CD4-positive, alpha-beta T cell treated with Interleukin-21 for 1 hour (primary cell): ENCODE measurements around the gene KRT39.
A peak's percentile ranks its signal among the peaks of the same experiment; 100 is the strongest.

Source experiments
- DNase-seq: peaks from one replicate; pipeline ENCODE4 v3.0.0-alpha.2; 2020

Gene KRT39

DNA sequence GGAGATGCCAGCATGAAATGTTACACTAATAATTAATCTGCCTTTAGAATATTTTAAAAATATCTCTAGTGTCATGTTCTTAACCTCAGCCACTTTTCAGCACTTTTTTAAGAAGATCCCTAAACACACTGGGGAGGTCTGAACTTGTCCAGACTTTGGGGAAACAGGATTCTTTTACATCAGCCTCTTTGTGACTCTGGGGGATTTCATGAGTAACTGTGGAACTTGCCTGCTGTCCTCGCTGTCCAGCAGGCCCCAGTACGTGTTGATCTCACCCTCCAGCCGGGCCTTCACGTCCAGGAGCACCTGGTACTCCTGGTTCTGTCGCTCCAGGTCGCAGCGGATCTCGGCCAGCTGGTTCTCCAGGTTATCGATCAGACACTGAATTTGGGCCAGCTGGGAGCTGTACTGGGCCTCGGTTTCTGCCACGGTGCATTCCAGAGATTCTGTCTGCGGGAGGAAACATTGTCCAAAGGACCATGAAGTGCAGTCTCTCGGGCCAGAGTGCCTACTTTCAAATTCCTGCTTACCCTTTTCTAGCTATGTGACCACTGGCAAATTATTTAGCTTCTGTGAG, 11.9 kb upstream of the KRT39 start:
- DNase-seq = no peak

DNA sequence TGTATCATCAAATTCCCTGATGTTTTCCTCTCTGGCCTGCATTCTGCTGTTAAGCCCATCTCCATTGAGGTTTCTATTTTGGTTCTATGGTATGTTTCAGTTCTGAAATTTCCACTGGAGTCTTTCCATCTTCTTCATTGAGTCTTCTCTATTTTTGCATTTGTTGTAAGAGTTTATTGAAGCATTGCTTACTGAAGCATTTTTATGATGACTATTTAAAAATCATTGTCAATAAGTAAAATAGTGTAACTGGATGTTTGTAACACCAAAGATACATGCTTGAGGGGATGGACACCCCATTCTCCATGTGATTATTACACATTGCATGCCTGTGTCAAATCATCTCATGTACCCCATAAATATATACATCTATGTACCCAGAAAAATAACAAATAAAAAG, 8.8 kb upstream of the KRT39 start:
- no peak for DNase-seq

DNA sequence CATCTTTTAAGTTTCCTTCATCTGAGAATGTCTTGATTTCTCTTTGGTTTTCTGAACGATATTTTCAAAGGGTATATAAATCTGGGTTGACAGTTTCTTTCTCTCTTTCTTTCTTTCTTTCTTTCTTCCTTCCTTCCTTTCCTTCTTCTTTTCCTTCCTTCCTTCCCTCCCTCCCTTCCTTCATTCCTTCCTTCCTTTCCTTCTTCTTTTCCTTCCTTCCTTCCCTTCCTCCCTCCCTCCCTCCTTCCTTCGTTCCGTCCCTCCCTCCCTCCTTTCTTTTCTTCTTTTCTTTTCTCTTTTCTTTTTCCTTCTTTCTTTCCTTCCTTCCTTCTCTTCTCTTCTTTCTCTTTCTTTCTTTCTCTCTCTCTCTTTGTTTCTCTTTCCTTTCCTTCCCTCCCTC, 7.6 kb upstream of the KRT39 start:
- DNase-seq = no peak

DNA sequence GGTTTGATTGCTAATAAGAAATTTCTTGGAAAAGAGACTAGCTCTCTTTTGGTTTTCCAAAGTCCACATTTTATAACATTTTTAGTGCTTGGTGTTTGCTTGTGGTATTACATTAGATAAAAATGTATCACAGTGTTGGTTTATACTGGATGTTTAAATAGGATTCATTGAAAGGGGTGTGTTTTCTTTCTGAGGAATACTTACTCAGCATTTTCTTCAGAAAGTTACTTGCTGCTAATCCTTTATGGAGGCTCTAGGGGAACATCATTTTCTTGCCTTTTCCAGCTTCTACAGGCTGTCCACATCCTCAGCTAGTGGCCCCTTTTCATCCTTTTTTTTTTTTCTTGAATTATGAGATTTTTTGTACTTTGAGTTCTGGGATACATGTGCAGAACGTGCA, 834 bp upstream of the KRT39 start:
- DNase-seq = no peak

DNA sequence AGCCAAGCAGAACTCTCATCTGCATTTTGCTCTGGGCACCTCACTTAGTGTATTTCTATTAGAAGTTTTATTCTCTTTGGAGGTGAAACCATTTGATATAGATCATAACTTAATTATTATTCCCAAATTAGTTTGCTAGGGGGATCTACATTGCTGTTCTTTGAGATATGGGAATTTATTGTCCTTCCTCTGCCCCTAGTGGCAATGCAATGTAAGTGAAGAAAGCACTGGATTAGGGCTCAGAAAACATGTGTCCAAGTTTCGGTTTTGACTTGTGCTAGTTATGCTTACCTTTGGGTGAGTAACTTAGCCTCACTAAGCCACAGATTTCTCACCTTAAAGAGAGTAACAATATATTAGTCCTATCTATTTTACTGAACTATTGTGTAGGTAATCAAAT, 2.9 kb downstream of the KRT39 start:
- peak; percentile 23 for DNase-seq

DNA sequence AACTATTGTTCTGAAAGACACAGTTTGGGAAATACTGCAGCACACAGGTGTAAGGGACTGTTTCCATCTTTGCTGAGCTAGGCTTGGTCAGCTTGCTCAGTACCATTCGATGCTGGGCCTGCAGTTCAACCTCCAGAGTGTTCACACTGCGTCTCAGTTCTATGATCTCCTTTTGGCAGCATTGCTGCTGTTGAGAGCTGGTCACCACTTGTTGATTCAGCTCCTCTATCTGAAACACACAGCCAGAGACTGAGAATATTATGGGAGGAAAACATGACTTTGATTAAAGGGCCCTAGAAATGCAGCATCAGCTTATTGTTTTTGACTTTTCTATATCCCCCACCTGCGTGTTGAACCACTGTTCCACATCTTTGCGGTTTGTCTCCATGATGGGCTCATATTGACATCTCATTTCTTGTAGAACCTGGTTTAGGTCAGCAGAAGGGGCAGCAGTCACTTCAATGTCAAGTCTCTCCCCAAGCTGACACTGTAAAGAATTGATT, 4.6 kb downstream of the KRT39 start:
- no peak for DNase-seq

DNA sequence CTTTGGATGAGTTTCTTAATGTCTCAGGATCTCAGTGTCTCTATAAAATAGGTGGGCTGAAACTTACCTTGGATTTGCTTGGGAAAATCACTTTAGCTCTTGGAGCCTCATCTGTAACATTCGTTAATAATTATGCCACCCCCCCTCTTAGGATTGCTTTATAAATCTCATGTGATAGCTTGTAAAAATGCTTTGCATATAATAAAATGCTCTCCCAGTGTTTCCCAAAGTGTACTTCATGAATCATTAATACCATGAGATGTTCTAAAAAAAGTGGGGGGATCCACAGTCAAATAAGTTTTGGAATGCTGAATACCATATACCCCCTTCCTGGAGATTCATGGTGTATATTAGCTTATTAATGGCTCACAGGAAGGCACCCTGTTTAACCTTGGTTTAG, 5.2 kb downstream of the KRT39 start:
- no peak for DNase-seq

DNA sequence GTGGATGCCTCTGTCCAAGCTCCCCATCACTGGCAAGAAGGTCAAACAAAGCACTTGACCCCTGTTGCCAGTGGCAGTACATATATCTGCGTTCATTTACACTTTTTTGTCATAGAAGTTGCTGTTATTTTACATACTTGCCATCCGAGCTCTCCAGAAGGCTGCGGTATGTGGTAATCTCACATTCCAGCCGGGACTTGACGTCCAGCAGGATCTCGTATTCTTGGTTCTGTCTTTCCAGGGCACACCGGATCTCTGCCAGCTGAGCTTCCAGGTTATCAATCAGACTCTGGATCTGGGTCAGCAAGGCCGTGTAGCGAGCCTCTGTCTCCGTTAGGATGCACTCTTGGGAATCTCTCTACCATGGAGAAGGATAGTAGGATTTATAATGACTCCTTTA, 6.6 kb downstream of the KRT39 start:
- no peak for DNase-seq

DNA sequence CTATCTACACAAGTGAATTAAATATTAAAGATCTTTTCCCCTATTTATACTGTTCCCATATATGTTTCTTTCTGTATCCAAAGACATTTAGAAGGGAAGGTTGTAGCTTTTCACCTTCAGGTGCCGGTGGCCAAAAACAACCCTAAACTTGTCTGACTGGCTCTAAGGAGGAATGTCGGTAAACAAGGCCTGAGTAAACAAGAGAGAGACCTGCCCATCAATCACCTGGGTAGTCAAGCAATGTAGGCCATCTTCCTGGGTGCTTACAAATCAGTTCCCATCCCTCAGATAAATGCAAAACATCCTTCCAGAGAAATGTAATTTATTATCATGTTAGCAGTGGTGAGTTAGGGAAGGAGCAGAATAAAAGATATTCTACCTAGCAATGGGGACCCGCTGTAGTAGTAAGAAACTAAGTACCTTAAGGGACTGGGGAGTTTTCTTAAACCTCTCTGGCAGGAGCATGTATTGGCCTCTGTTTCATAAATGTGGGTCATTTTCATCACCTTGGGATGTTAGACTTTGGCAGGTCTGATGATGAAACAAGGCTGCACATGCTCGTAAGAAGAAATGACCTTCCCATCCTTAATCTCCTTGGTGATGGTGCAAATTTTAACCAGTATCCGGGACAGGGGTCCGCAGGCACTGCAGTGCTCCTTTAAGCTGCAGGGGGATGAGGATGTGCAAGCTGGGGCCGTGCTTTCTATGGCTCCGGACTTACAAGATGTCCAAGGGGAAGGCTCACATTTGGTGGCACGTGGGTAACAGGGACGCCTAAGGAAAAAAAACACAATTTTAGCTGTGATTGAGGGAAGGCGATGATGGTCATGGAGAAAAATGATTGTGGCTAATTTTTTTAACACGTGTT, 8.4 kb downstream of the KRT39 start:
- no peak for DNase-seq

DNA sequence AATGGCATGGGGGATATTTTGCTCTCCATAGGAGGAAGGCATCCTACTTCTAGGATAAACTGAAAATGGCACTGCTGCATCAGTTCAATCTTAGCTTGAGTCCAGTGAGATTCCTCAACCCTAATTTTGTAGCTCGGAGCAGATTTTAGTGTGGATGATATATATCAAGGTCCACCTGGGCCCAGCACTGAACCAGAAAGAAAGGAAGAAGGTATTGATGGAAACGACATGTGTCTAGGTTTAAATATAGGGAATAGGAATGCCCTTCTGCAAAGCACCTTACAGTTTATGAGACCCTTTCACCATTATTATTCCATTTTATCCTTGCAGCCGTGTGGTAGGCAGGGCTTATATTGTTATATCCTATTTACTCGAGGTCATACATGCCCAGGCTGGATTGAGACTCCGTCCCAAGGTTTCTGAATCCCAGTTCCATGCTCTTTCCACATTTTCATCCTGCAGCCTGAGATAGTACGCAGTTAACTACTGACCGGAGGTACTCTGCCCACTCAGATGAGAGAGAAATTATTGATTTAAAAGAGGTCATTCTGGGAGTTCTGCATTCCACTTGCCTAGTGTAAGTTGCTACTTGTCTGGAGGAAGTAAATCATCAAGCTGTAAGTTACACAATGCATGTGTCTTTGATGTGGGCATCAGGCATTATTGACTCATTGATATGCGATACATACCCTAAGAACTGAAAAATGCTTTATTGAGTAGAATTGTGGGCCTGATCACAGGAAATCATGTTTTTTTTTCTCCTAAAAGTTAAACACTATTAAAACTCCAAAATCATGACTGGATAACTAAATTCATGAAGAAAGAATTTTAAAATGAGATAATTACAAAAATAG, 10.1 kb downstream of the KRT39 start:
- no peak for DNase-seq

DNA sequence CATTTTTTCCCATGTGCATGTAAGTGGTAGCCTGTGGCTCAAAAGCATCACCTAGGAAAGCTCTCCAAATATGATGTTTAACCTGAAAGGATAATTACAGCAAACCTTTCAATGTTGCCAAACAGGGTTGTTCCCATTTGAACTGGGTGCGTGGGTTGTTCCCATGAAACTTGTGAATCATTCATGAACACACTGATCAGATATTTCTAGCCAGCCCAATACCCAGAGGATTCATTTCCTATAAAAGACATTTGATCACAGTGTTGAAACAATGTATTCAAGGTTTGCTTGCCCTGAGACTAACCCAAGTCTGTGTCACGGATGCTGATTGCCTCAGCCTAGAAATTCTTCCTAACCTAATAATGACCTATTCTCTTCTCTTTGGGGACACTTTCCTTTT, 12.9 kb downstream of the KRT39 start:
- no peak for DNase-seq

DNA sequence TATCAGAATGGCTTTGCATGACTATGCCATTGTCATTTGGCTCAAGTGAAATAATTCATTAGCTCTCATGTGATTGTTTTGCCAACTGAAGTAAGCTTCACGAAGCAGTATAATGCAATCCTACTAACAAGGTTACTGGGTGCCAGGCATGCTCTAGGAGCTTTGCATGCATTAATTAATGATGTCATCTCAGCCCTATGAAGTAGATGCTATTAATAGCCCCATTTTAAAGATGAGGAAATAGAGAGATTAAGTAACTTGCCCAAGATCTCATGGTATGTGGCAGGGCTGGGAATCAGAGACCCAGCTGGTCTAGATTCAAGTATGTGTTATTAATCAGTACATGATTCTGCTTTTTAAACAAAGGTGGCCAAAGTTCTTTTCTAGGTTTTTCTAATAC, 14.1 kb downstream of the KRT39 start:
- DNase-seq = no peak

DNA sequence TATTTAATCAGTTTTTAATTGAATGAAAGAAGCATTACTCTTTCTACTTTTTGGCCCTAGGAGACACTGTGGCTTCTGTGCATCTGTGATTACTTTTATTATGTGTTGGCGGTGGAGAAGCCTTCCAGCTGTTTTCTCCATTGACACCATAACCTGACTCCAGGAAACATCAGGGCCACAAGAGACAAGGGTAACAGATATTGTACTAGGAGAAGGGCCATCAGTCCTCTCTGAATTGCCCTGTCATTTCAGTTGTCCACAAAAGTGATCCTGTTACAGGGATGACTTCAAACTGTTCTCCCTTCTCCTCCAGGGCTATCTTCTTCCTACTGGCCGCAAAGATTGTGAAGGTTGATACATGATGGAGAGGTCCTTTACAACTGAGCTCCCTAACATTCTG, 14.6 kb downstream of the KRT39 start:
- no peak for DNase-seq

DNA sequence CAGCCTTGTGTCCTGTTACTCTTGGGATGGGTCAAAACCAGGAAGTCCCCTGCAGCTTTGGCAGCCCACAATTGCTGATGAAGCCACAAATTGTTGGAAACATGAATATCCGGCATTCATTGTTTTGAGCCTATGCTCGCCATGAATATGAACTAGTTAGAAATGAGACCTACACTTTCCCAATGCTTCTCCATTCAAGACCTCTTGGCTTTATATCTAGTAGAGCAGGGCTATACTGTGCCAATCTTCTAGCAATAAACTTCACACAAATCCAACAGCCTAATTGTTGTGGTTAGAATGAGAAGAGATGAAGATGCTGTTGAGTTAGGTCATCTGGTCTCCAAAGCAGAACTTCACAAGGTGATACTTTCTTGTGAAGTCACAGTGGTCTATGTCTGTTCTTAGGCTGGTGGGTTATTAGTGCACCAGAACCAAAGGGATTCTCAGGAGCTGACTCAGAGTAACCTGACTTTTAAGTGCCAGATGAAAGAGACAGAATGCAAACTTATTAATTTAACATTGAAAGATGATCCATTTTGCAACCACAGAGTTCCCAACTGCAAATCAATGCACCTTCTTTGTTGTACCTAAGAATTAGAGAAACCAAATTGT, 15.6 kb downstream of the KRT39 start:
- DNase-seq = no peak

DNA sequence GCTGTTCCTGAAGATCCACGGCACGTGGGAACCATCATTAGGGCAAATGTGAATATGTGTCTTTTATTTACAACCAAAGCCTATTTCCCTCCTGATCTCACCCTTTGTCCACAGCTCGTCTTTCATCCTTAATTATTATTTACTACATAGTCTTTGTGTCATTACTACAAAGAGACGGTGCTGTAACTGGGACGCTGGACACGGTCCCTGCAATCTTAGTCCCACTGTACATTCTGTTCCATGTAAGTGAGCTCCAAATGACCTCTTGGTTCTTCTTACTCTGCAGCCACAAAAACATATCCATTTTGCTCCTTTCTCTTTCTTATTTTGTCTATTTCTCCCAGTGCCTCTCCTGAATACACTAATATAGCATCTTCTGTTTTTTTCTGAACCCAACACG, 16.6 kb downstream of the KRT39 start:
- DNase-seq = no peak

DNA sequence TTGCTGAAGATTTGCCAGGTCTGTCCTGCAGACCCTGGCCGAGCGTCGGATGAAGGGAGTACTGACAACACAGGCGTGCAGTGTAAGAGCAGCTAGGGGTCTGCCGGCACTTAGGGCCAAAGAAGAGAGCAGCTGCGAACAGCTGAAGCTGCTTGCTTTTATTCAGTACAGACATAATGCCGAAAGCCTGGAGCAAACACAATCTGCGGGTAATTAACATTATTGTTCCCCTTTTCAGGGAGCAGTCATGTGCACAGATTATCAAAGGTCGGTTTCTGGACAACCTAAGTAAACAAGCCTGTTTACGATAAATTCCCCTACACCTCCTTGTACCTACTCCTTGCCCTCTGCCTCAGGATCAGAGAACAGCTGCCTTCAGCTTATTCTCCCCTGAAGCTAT, 17.3 kb downstream of the KRT39 start:
- no peak for DNase-seq

DNA sequence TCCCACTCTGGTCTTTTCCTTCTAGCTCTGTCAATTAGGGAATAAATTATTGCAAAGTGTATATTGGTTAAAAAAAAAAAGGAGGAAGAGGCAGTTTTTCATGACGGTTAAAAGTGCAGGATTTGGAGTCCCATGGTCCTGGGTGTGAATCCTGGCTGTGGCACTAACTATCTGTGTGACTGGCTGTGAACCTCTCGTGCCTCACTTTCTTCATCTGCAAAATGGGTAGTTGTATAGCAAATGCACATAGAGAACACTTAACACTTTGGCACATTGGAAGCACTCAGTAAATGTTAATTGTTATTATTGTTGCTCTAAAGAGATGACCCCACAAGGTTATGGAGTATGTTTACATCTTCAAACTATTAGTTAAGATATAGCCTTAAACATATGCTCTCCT, 18.8 kb downstream of the KRT39 start:
- no peak for DNase-seq

DNA sequence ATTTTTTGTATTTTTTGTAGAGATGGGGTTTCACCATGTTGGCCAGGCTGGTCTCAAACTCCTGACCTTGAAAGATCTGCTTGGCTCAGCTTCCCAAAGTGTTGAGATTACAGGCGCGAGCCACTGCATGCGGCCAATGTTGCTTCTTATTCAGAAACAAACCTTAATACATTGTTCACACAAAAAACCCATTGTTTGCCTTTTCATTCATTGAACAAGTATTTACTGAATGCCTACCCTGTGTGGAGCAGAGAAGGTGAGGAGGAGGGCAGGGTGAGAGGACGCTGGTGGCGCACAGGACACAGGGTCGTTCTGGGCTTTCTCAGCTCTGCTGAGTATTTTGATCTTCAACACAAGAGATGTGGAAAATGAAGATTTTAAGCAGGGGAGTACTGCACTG, 21.3 kb downstream of the KRT39 start:
- DNase-seq = no peak

DNA sequence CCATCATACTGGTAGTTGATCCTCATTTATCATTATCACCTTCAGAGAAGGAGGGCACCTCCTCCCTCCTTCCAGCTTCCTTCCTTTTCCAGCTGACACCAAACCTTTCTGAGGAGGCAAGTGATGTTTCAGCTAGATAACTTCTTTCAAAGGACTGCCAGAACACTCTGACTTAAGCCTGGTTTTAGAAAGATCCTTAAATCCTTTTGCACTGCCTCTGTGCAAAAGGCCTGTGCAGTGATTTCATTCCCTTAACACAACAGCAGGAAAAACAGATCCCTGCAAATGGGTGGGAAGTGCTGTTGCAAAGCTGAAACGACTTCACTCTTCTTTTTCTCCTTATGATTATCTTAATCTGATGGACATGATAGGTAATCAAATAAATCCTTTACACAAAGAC, 22.2 kb downstream of the KRT39 start:
- DNase-seq = no peak

DNA sequence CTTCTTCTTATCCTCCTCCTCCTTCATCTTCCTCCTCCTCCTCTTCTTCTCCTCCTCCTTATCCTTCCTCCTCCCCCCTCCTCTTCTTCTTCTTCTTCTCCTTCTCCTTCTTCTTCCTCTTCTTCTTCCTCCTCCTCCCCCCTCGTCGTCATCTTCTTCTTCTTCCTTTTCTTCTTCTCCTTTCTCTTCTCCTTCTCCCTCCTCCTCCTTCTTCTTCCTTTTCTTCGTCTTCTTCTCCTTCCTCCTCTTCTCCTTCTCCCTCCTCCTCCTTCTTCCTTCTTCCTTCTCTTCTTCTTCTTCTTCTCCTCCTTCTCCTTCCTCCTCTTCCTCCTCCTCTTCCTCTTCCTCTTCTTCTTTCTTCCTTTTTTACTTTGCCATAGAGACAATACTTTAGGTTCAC, 24.2 kb downstream of the KRT39 start:
- no peak for DNase-seq

DNA sequence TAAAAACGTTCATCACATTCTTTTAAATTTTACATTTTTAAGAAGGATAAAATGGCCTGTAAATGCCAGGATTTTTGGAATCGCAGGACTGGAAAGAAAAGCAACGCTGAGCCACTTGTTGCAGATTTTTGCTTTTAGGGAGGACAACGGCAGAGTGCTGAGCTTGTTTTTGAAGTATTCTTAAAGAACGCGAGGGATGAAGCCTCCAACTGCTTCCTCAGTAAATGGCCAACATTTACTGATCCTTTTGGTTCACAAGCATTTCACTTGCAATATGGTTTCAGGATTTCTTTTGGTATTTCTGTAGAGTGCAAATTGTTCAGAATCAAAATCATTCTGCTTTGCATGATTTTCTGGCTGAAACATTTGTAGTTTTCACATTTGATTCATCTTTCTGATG, 26.5 kb downstream of the KRT39 start:
- no peak for DNase-seq

DNA sequence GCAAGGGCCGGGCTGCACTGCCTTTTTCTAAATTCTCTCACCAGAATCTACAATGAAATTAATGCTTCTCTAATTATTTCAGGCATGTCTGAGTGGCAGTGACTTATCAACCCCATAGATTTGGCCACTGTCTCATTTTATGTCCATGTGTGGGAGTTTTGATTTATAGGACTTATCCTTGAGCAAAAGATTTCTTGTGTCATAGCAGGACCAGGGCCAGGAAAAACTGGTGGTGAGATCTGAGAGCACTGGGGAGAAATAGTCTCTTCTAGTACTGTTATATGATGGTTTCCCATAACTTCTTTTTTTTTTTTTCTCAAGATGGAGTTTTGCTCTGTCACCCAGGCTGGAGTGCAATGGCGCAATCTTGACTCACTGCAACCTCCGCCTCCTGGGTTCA, 27.8 kb downstream of the KRT39 start:
- no peak for DNase-seq

DNA sequence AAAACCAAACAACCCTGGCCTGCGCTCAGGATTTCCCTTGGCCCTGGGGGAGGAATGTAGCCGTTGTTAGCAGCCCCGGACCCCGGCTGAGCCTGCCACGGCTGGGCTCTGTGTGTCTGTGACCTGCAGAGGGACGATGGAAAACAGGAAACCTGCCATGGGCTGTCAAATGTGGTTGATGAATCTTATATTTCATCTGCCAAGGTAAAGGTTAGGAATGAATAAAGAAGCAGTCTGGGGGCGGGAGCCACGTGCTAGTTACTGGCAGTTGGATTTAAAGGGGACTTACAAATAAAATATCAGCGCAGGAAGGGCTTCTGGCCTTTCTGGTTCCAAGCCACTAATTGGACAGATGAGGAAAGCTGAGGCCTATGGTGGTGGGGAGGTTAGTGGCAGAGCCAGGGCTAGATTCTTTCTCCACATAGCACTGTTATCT, 29.3 kb downstream of the KRT39 start, which contains the start of gene KRT23:
Gene KRT23, minus strand, starts transcription at position 263 of the 436 bp plus-strand sequence. CDS start 1,043 bp downstream, outside the sequence.
- no peak for DNase-seq
